ENCODE data around the gene FAM83G.

The FAM83G gene

DNA sequence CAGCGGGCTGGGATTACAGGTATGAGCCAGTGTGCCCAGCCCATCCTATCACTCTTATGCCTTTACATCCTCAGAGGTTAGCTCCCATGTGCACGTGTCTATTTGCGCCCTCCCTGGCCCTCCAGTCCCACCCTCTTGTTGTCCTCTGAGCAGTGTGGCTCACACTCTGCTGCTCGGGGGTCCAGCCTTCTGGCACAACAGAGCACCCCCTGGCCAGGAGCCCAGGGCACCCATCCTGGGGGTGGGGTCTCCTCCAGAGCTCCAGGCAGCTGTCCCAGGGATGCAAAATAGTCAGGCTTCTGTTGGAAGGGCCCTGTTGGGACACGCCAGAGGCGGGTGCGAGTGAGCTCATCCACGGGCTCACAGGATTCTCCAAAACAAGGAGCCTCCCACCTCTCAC lies 11.7 kb upstream of the FAM83G start:
- TF ChIP-seq POLR2AphosphoS5 (IDR thresholded peaks at IDR 0.05; ENCODE audit: borderline replicate concordance, low read depth, low read length) (no peak), FOXP2 (optimal IDR thresholded peaks at IDR 0.05; ENCODE audit: control extremely low read depth, extremely low read length, insufficient read depth) (no peak), EZH2 (IDR thresholded peaks at IDR 0.05) (no peak)
- H3K4me3 ChIP-seq, result no peak overlapping the region
- no peak overlapping the region for H3K27ac ChIP-seq
- no peaks in the 10 kb centered on the region for H3K36me3 ChIP-seq (ENCODE audit: insufficient read depth, low read length)
- no peaks in the 10 kb centered on the region for H3K9me3 ChIP-seq (ENCODE audit: low read depth, low read length)
- no peak overlapping the region for H3K9ac ChIP-seq (ENCODE audit: insufficient read length)
- DNase-seq (ENCODE audit: low read depth, low spot score), result no peak

DNA sequence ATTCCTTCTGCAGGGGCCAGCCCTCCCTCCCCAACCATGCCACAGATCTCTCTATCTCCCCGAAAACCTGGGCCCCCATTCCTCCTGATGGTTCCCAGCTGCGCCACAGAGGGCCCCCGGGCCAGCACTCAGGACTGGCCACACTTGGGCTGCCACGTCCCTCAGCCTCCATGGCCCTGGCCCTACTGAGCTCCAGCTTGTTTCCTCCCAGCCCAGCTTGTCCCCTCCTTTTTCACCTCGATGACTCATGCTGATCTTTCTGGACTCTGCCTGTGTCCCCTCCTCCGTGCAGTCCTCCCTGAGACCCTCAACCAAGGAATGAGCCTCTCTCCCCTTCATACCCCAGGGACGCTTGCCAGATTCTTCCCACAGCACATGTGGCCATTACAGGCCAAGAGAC lies 10.9 kb upstream of the FAM83G start:
- DNase-seq (ENCODE audit: low read depth, low spot score), result no peak
- no peaks in the 10 kb centered on the region for H3K9me3 ChIP-seq (ENCODE audit: low read depth, low read length)
- TF ChIP-seq EZH2 (IDR thresholded peaks at IDR 0.05) (no peak), POLR2AphosphoS5 (IDR thresholded peaks at IDR 0.05; ENCODE audit: borderline replicate concordance, low read depth, low read length) (no peak), FOXP2 (optimal IDR thresholded peaks at IDR 0.05; ENCODE audit: control extremely low read depth, extremely low read length, insufficient read depth) (no peak)
- H3K9ac ChIP-seq (ENCODE audit: insufficient read length), result no peak overlapping the region
- H3K27ac ChIP-seq, result no peak overlapping the region
- no peak overlapping the region for H3K4me3 ChIP-seq
- H3K36me3 ChIP-seq (ENCODE audit: insufficient read depth, low read length), result no peaks in the 10 kb centered on the region

DNA sequence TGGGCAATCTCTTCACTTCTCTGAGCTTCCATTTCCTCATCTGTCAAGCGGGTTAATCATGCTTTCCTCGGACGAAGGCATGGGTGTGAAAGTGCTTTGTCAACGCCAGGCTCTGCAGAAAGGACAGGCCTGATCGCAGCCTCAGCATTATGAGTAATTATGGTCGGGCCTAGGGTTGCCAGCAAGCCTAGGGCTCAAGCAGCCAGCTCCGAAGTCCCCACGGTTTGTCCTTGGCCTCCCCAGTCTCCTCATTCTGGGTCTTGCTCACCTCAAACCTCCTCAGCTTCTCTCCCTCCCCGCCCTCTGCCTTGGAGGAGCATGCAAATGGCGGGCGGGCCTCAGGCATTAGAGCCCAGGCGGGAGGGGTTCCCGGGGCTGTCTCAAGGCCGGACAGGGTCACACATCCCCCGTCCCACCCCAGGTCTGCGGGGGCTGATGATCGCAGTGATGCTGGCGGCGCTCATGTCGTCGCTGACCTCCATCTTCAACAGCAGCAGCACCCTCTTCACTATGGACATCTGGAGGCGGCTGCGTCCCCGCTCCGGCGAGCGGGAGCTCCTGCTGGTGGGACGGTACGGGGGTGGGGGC lies 10.2 kb upstream of the FAM83G start:
- no peaks in the 10 kb centered on the region for H3K9me3 ChIP-seq (ENCODE audit: low read depth, low read length)
- H3K27ac ChIP-seq, result no peak overlapping the region
- no peak overlapping the region for H3K4me3 ChIP-seq
- no peaks in the 10 kb centered on the region for H3K36me3 ChIP-seq (ENCODE audit: insufficient read depth, low read length)
- TF ChIP-seq FOXP2 (optimal IDR thresholded peaks at IDR 0.05; ENCODE audit: control extremely low read depth, extremely low read length, insufficient read depth) (no peak), EZH2 (IDR thresholded peaks at IDR 0.05) (no peak), POLR2AphosphoS5 (IDR thresholded peaks at IDR 0.05; ENCODE audit: borderline replicate concordance, low read depth, low read length) (no peak)
- no peak for DNase-seq (ENCODE audit: low read depth, low spot score)
- H3K9ac ChIP-seq (ENCODE audit: insufficient read length), result no peak overlapping the region

DNA sequence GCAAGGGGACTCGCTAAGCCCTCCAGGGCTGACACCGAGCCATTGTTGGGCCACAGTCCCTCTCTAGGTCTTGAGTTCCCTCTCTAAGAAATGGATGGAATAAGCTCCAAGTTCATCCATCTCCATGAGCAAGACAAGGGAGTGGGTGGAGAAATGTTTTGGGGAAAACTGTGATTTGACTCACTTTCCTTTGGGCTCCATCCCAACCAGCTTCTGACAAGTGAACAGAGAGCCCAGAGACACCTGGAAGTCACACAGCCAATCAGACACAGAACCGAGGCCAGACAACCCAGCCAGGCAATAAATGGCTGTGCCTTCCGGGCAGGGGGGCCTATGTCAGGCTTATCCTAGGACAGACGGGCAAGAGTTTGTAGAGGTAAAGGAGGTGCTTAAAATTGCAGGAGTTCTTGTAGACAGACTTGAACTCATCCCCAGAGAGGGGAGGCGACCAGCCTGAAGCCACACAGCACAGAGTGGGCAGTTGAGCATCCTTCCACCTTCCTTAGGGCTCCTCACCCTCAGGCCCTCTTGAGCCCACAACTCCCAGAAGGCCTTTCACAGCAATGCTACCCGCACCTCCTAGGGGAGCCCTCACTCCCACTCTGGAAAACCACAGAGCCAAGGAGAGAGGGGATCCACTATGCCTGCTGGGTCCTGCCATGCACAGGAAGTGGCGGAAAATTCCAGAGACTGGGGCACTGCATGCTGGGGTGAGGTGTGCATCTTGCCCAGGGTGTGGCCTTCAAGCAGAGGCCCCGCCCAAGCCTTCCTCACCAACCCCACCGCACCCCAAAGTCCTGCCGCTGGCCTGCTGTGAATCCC lies 9.5 kb upstream of the FAM83G start:
- no peak for TF ChIP-seq FOXP2 (optimal IDR thresholded peaks at IDR 0.05; ENCODE audit: control extremely low read depth, extremely low read length, insufficient read depth)
- no peak for TF ChIP-seq POLR2AphosphoS5 (IDR thresholded peaks at IDR 0.05; ENCODE audit: borderline replicate concordance, low read depth, low read length)
- TF ChIP-seq EZH2 (IDR thresholded peaks at IDR 0.05), result no peak
- no peak overlapping the region for H3K9ac ChIP-seq (ENCODE audit: insufficient read length)
- no peaks in the 10 kb centered on the region for H3K9me3 ChIP-seq (ENCODE audit: low read depth, low read length)
- no peak overlapping the region for H3K27ac ChIP-seq
- H3K4me3 ChIP-seq, result no peak overlapping the region
- DNase-seq (ENCODE audit: low read depth, low spot score), result no peak
- no peaks in the 10 kb centered on the region for H3K36me3 ChIP-seq (ENCODE audit: insufficient read depth, low read length)

- H3K4me3 ChIP-seq, result no peak overlapping the region
- no peak for TF ChIP-seq EZH2 (IDR thresholded peaks at IDR 0.05)
- TF ChIP-seq FOXP2 (optimal IDR thresholded peaks at IDR 0.05; ENCODE audit: control extremely low read depth, extremely low read length, insufficient read depth), result no peak
- TF ChIP-seq POLR2AphosphoS5 (IDR thresholded peaks at IDR 0.05; ENCODE audit: borderline replicate concordance, low read depth, low read length), result no peak
- DNase-seq (ENCODE audit: low read depth, low spot score), result no peak
- no peak overlapping the region for H3K27ac ChIP-seq
- H3K9ac ChIP-seq (ENCODE audit: insufficient read length), result no peak overlapping the region
- H3K9me3 ChIP-seq (ENCODE audit: low read depth, low read length), result no peaks in the 10 kb centered on the region
- H3K36me3 ChIP-seq (ENCODE audit: insufficient read depth, low read length), result no peaks in the 10 kb centered on the region
Observed at GRCh38 chr17:19013226-19013625, 8.7 kb upstream of the FAM83G start.

GRCh38 chr17:19012171-19013080 lies 7.9 kb upstream of the FAM83G start:
- no peaks in the 10 kb centered on the region for H3K9me3 ChIP-seq (ENCODE audit: low read depth, low read length)
- TF ChIP-seq POLR2AphosphoS5 (IDR thresholded peaks at IDR 0.05; ENCODE audit: borderline replicate concordance, low read depth, low read length) (no peak), EZH2 (IDR thresholded peaks at IDR 0.05) (no peak), FOXP2 (optimal IDR thresholded peaks at IDR 0.05; ENCODE audit: control extremely low read depth, extremely low read length, insufficient read depth) (no peak)
- H3K36me3 ChIP-seq (ENCODE audit: insufficient read depth, low read length), result no peaks in the 10 kb centered on the region
- no peak overlapping the region for H3K4me3 ChIP-seq
- H3K9ac ChIP-seq (ENCODE audit: insufficient read length), result no peak overlapping the region
- no peak for DNase-seq (ENCODE audit: low read depth, low spot score)
- H3K27ac ChIP-seq, result no peak overlapping the region

DNA sequence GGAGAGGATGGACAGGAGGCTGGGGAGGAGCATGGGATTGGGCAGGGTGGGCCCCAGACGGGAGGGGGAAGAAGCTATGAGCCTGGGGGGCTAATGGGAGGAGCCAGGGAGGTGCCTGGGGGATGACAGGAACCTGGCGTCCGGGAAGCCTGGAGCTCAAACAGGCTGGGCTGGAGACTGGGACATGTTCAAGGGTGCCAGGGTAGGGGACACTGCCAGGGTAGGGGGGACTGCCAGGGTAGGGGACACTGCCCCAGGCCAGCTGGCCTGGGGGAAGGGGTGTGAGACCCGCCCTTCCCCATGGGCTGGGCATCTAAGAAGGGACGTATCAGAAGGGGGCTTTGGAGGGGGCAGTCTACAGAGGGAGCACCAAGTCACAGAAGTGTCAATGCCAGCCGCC lies 7.0 kb upstream of the FAM83G start:
- Histone ChIP-seq H3K4me3 (no peak overlapping the region), H3K36me3 (ENCODE audit: insufficient read depth, low read length) (no peaks in the 10 kb centered on the region), H3K9ac (ENCODE audit: insufficient read length) (no peak overlapping the region), H3K27ac (no peak overlapping the region), H3K9me3 (ENCODE audit: low read depth, low read length) (no peaks in the 10 kb centered on the region)
- TF ChIP-seq FOXP2 (optimal IDR thresholded peaks at IDR 0.05; ENCODE audit: control extremely low read depth, extremely low read length, insufficient read depth) (no peak), POLR2AphosphoS5 (IDR thresholded peaks at IDR 0.05; ENCODE audit: borderline replicate concordance, low read depth, low read length) (no peak), EZH2 (IDR thresholded peaks at IDR 0.05) (no peak)
- DNase-seq (ENCODE audit: low read depth, low spot score), result no peak
